Measurements from ENCODE around the gene SLBP. TPM values are rescaled to one million over a fixed set of nuclear protein-coding genes. Genes with fewer than 3 reads are reported as not detected.

Gene SLBP
- total RNA-seq, 1 experiment from 2014 or later, result 98.3 TPM

- Histone ChIP-seq H3K36me3 (ENCODE audit: low read depth, low read length) (no peaks in the 10 kb centered on the region), H3K27me3 (ENCODE audit: low read length) (no peaks in the 10 kb centered on the region), H3K9me3 (ENCODE audit: low read length) (no peaks in the 10 kb centered on the region), H2AFZ (ENCODE audit: low read length) (no peak overlapping the region), H3K9ac (ENCODE audit: low read length) (no peak overlapping the region), H3F3A (ENCODE audit: low read length, unreplicated experiment) (no peaks in the 10 kb centered on the region), H3K4me1 (ENCODE audit: insufficient read depth, low read length) (no peaks in the 10 kb centered on the region), H3K27ac (ENCODE audit: low read length) (no peak overlapping the region), H3K4me2 (ENCODE audit: low read length) (no peak overlapping the region), H3K9me2 (replicated peaks; ENCODE audit: low read length) (no peaks in the 10 kb centered on the region), H3K4me3 (ENCODE audit: low read length) (no peak overlapping the region), H4K20me1 (ENCODE audit: low read length) (no peaks in the 10 kb centered on the region), H3K79me2 (ENCODE audit: low read length) (no peaks in the 10 kb centered on the region)
- intact Hi-C loops (cut with micrococcal nuclease), result no loop called here
- DNase-seq (peak; percentile 55), ATAC-seq (peak; percentile 39; the same call in 1 of the 2 replicates)
- TF ChIP-seq EZH2 (IDR thresholded peaks at IDR 0.05; ENCODE audit: low read length, unreplicated experiment) (no peak), EZH2phosphoT487 (IDR thresholded peaks at IDR 0.05; ENCODE audit: borderline replicate concordance, low read length) (no peak), CTCF (conservative IDR thresholded peaks at IDR 0.05; ENCODE audit: low read depth, low read length) (peak; percentile 66)
- ChIA-PET POLR2A (ENCODE audit: unreplicated experiment) (interaction anchor here (0.6 kb wide), 1 partner anchor 90 kb away, joined by 3 read pairs; no protein-coding TSS in a partner anchor), CTCF (interaction anchor here (0.6 kb wide), 1 partner anchor 22 kb away, joined by 8 read pairs; no protein-coding TSS in a partner anchor)
- no TSS peak for BruUV-seq (replicated peaks)
Measured at GRCh38 chr4:1748465-1748995, 36.4 kb upstream of the SLBP start.

GRCh38 chr4:1747603-1747967, 35.5 kb upstream of the SLBP start:
- Histone ChIP-seq H3F3A (ENCODE audit: low read length, unreplicated experiment) (no peaks in the 10 kb centered on the region), H3K9me3 (ENCODE audit: low read length) (no peaks in the 10 kb centered on the region), H4K20me1 (ENCODE audit: low read length) (no peaks in the 10 kb centered on the region), H3K36me3 (ENCODE audit: low read depth, low read length) (no peaks in the 10 kb centered on the region), H3K4me1 (ENCODE audit: insufficient read depth, low read length) (no peaks in the 10 kb centered on the region), H3K4me3 (ENCODE audit: low read length) (no peak overlapping the region), H3K79me2 (ENCODE audit: low read length) (no peaks in the 10 kb centered on the region), H2AFZ (ENCODE audit: low read length) (no peak overlapping the region), H3K4me2 (ENCODE audit: low read length) (no peak overlapping the region), H3K9ac (ENCODE audit: low read length) (no peak overlapping the region), H3K27me3 (ENCODE audit: low read length) (no peaks in the 10 kb centered on the region), H3K9me2 (replicated peaks; ENCODE audit: low read length) (no peaks in the 10 kb centered on the region), H3K27ac (ENCODE audit: low read length) (no peak overlapping the region)
- DNase-seq (no peak), ATAC-seq (no peak)
- ChIA-PET POLR2A (ENCODE audit: unreplicated experiment) (no interaction called here), CTCF (interaction anchor here (0.5 kb wide), 1 partner anchor 106 kb away, joined by 4 read pairs; no protein-coding TSS in a partner anchor)
- BruUV-seq (replicated peaks), result no TSS peak
- intact Hi-C loops (cut with micrococcal nuclease), result no loop called here
- TF ChIP-seq CTCF (conservative IDR thresholded peaks at IDR 0.05; ENCODE audit: low read depth, low read length) (no peak), EZH2 (IDR thresholded peaks at IDR 0.05; ENCODE audit: low read length, unreplicated experiment) (no peak), EZH2phosphoT487 (IDR thresholded peaks at IDR 0.05; ENCODE audit: borderline replicate concordance, low read length) (no peak)

GRCh38 chr4:1746919-1747602, 34.9 kb upstream of the SLBP start:
- Histone ChIP-seq H3K4me2 (ENCODE audit: low read length) (no peak overlapping the region), H3K79me2 (ENCODE audit: low read length) (no peaks in the 10 kb centered on the region), H3K9me3 (ENCODE audit: low read length) (no peaks in the 10 kb centered on the region), H3K4me1 (ENCODE audit: insufficient read depth, low read length) (no peaks in the 10 kb centered on the region), H3K9me2 (replicated peaks; ENCODE audit: low read length) (no peaks in the 10 kb centered on the region), H2AFZ (ENCODE audit: low read length) (no peak overlapping the region), H3K36me3 (ENCODE audit: low read depth, low read length) (no peaks in the 10 kb centered on the region), H3K27ac (ENCODE audit: low read length) (no peak overlapping the region), H4K20me1 (ENCODE audit: low read length) (no peaks in the 10 kb centered on the region), H3K4me3 (ENCODE audit: low read length) (no peak overlapping the region), H3K9ac (ENCODE audit: low read length) (no peak overlapping the region), H3K27me3 (ENCODE audit: low read length) (no peaks in the 10 kb centered on the region), H3F3A (ENCODE audit: low read length, unreplicated experiment) (no peaks in the 10 kb centered on the region)
- intact Hi-C loops (cut with micrococcal nuclease), result loop anchor here (1.0 kb wide), 1 partner anchor 63 kb away; no protein-coding TSS in a partner anchor
- BruUV-seq (replicated peaks), result no TSS peak
- TF ChIP-seq EZH2phosphoT487 (IDR thresholded peaks at IDR 0.05; ENCODE audit: borderline replicate concordance, low read length) (no peak), CTCF (conservative IDR thresholded peaks at IDR 0.05; ENCODE audit: low read depth, low read length) (no peak), EZH2 (IDR thresholded peaks at IDR 0.05; ENCODE audit: low read length, unreplicated experiment) (no peak)
- DNase-seq, result no peak
- peak; percentile 30 for ATAC-seq
- ChIA-PET CTCF (interaction anchor here (0.5 kb wide), 1 partner anchor 107 kb away, joined by 4 read pairs; no protein-coding TSS in a partner anchor), POLR2A (ENCODE audit: unreplicated experiment) (no interaction called here)
